HCT116 (cell line): ENCODE data around the gene SPATC1L.

Experiments used
- EZH2 ChIP-seq: fragments of 200-600 bp; sonication (generic); IDR thresholded peaks from 2 replicates; pipeline ENCODE4 v1.6.1; 2017; ENCODE audit warnings: antibody characterized with exemption, mixed run types
- TF ChIP-seq, protein P1 (sequence below): IDR thresholded peaks from 2 replicates; pipeline ENCODE4 v1.6.1; 2012
- TF ChIP-seq, protein P2 (sequence below): IDR thresholded peaks from 2 replicates; pipeline ENCODE4 v1.6.1; 2012
- TF ChIP-seq, protein P3 (sequence below): IDR thresholded peaks from 2 replicates; pipeline ENCODE4 v1.6.1; 2012; ENCODE audit warnings: low read depth
- TF ChIP-seq, protein P4 (sequence below), 3 experiments: fragments of 200-600 bp in 1 of 3; sonication (generic) in 1 of 3; IDR thresholded peaks in 2 of 3; conservative IDR thresholded peaks in 1 of 3; 2 replicates each; pipeline ENCODE4 v1.5.1; 2012 to 2017; ENCODE audit warnings: low read depth in 2 of 3, low read length in 2 of 3, antibody characterized with exemption in 1 of 3, borderline replicate concordance in 1 of 3, control low read depth in 1 of 3, mild to moderate bottlenecking in 1 of 3, mixed read lengths in 1 of 3, mixed run types in 1 of 3, moderate library complexity in 1 of 3; ENCODE audit not compliant: insufficient read depth in 1 of 3

DNA sequence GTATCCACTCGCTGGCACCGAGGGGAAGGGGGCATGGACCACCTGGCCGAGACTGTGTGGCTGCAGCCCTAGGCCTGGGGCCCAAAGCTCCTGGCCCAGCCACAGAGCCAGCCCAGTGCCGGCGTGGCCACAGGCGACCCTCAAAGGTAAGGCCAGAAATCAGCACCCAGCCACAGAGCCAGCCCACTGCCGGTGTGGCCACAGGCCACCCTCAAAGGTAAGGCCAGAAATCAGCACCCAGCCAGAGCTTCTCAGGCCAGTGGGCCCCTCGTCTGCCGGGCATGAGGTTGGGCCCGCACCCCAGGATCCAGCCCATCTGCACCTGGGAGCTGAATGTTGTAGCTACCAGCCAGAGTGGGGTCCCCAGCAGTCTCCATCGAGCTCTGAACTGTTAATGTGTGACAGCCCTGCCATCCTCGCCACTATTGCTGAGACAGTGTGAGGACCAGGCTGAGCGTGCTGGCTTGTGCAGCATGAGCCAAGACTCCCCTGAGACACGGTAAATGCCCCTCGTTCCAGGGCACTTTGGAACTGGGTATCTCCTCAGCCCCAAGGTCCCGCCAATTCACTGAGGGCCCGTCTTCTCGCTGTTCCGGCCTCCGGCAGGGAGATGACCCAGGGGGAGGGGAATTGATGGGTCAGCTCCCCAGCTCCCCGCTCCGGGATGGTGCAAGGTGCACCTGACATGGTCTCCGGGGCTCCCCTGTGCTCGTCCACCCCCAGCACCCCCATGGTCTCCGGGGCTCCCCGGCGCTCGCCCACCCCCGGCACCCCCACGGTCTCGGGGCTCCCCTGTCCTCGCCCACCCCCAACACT is 24.2 kb downstream of the SPATC1L start:
- TF ChIP-seq, protein P1, sequence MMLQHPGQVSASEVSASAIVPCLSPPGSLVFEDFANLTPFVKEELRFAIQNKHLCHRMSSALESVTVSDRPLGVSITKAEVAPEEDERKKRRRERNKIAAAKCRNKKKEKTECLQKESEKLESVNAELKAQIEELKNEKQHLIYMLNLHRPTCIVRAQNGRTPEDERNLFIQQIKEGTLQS = no peak
- TF ChIP-seq, protein P2, sequence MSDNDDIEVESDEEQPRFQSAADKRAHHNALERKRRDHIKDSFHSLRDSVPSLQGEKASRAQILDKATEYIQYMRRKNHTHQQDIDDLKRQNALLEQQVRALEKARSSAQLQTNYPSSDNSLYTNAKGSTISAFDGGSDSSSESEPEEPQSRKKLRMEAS = no peak
- TF ChIP-seq, protein P3, sequence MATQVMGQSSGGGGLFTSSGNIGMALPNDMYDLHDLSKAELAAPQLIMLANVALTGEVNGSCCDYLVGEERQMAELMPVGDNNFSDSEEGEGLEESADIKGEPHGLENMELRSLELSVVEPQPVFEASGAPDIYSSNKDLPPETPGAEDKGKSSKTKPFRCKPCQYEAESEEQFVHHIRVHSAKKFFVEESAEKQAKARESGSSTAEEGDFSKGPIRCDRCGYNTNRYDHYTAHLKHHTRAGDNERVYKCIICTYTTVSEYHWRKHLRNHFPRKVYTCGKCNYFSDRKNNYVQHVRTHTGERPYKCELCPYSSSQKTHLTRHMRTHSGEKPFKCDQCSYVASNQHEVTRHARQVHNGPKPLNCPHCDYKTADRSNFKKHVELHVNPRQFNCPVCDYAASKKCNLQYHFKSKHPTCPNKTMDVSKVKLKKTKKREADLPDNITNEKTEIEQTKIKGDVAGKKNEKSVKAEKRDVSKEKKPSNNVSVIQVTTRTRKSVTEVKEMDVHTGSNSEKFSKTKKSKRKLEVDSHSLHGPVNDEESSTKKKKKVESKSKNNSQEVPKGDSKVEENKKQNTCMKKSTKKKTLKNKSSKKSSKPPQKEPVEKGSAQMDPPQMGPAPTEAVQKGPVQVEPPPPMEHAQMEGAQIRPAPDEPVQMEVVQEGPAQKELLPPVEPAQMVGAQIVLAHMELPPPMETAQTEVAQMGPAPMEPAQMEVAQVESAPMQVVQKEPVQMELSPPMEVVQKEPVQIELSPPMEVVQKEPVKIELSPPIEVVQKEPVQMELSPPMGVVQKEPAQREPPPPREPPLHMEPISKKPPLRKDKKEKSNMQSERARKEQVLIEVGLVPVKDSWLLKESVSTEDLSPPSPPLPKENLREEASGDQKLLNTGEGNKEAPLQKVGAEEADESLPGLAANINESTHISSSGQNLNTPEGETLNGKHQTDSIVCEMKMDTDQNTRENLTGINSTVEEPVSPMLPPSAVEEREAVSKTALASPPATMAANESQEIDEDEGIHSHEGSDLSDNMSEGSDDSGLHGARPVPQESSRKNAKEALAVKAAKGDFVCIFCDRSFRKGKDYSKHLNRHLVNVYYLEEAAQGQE = no peak
- TF ChIP-seq EZH2 = no peak
- TF ChIP-seq, protein P4, sequence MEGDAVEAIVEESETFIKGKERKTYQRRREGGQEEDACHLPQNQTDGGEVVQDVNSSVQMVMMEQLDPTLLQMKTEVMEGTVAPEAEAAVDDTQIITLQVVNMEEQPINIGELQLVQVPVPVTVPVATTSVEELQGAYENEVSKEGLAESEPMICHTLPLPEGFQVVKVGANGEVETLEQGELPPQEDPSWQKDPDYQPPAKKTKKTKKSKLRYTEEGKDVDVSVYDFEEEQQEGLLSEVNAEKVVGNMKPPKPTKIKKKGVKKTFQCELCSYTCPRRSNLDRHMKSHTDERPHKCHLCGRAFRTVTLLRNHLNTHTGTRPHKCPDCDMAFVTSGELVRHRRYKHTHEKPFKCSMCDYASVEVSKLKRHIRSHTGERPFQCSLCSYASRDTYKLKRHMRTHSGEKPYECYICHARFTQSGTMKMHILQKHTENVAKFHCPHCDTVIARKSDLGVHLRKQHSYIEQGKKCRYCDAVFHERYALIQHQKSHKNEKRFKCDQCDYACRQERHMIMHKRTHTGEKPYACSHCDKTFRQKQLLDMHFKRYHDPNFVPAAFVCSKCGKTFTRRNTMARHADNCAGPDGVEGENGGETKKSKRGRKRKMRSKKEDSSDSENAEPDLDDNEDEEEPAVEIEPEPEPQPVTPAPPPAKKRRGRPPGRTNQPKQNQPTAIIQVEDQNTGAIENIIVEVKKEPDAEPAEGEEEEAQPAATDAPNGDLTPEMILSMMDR (IDR thresholded peaks at IDR 0.05 in 2 of 3, conservative IDR thresholded peaks at IDR 0.05 in 1 of 3; ENCODE audit: borderline replicate concordance in 1 of 3, insufficient read depth in 1 of 3, low read depth in 2 of 3, low read length in 2 of 3) = no peak
